ENCODE data around the gene MXI1.
"Not testable (repeated sequence)": the region's sequence is repeated elsewhere in the genome, so short reads cannot be mapped to it uniquely, and the experiment has no call there.

The MXI1 gene

GRCh38 chr10:110181911-110182310, 25.5 kb upstream of the MXI1 start:
- no peak for DNase-seq

GRCh38 chr10:110184398-110184797, 23.0 kb upstream of the MXI1 start:
- no peak for DNase-seq

- not testable (repeated sequence) for DNase-seq
Observed at GRCh38 chr10:110185646-110186182, 21.7 kb upstream of the MXI1 start.

- DNase-seq: no peak
Observed at GRCh38 chr10:110190170-110190569, 17.2 kb upstream of the MXI1 start.

GRCh38 chr10:110192552-110192951, 14.9 kb upstream of the MXI1 start:
- DNase-seq: no peak

- DNase-seq: no peak
Observed at GRCh38 chr10:110200503-110200902, 6.9 kb upstream of the MXI1 start.

GRCh38 chr10:110201046-110201445, 6.4 kb upstream of the MXI1 start:
- not testable (repeated sequence) for DNase-seq

- no peak for DNase-seq
Observed at GRCh38 chr10:110203500-110204455, 3.6 kb upstream of the MXI1 start.

GRCh38 chr10:110205051-110205675, 2.2 kb upstream of the MXI1 start:
- DNase-seq: no peak

- peak; percentile 70 for DNase-seq
Observed at GRCh38 chr10:110207805-110208613, 604 bp downstream of the MXI1 start.

- DNase-seq: peak; percentile 56
Observed at GRCh38 chr10:110208614-110209453, 1.4 kb downstream of the MXI1 start.

GRCh38 chr10:110209454-110209925, 2.1 kb downstream of the MXI1 start:
- DNase-seq: peak; percentile 68

- DNase-seq: peak; percentile 70
Observed at GRCh38 chr10:110209926-110210673, 2.7 kb downstream of the MXI1 start.

- peak; percentile 99 for DNase-seq
Observed at GRCh38 chr10:110210674-110211464, 3.5 kb downstream of the MXI1 start.

- DNase-seq: no peak
Observed at GRCh38 chr10:110211465-110211843, 4.0 kb downstream of the MXI1 start.

- no peak for DNase-seq
Observed at GRCh38 chr10:110212119-110213006, 5.0 kb downstream of the MXI1 start.

- DNase-seq: no peak
Observed at GRCh38 chr10:110214371-110214826, 7.0 kb downstream of the MXI1 start.

GRCh38 chr10:110215286-110216170, 8.1 kb downstream of the MXI1 start:
- no peak for DNase-seq

Measured in femur (tissue), 1 donor.